ENCODE results near the gene CKMT2.

The CKMT2 gene

DNA sequence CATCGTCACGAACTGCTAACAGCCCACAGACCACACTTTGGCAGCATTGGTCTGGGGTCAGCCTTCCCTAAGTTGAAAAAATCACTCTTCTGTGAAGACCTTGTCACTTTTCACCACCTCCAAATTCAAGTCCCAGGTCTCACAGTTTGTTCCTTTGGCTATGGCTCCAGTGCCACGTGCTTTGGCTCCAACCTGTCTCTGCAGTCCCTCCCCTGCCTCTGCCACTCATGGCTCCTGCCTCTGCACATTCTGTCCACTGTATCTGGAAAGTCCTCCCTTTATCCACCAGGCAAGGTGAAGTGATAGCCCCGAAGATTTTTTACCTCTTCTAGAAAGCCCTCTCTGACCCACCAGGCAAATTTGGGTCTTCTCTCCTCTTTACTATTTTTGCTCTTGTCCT lies 5.3 kb downstream of the CKMT2 start:
- no peak overlapping the region for H4K8ac ChIP-seq (ENCODE audit: low read depth, low read length)

GRCh38 chr5:81239613-81240012 lies 6.5 kb downstream of the CKMT2 start:
- H3K56ac ChIP-seq (ENCODE audit: low read length): no peak overlapping the region
- no peak overlapping the region for H4K8ac ChIP-seq (ENCODE audit: low read depth, low read length)
- no peak overlapping the region for H2BK120ac ChIP-seq (ENCODE audit: low read depth, low read length)
- H3K4ac ChIP-seq (ENCODE audit: low read depth, low read length): no peak overlapping the region
- no peak overlapping the region for H3K4me3 ChIP-seq (ENCODE audit: low read length)
- H3K27ac ChIP-seq (ENCODE audit: low read depth, low read length): no peak overlapping the region
- no peak overlapping the region for H3K18ac ChIP-seq (ENCODE audit: low read length)
- H3K4me1 ChIP-seq (ENCODE audit: control insufficient read depth, low read depth, low read length): peaks cover 2% of the 10 kb centered on the region
- H2BK5ac ChIP-seq (ENCODE audit: low read length): no peak overlapping the region
- no peaks in the 10 kb centered on the region for H3K36me3 ChIP-seq (ENCODE audit: control insufficient read depth, insufficient read depth, low read length)
- peaks cover 5% of the 10 kb centered on the region for H3K79me1 ChIP-seq (ENCODE audit: low read length)
- no peak overlapping the region for H3K4me2 ChIP-seq (ENCODE audit: low read length)
- H2AK5ac ChIP-seq (ENCODE audit: low read length): no peak overlapping the region
- no peak overlapping the region for H2BK15ac ChIP-seq (replicated peaks; ENCODE audit: low read depth)
- H4K5ac ChIP-seq (ENCODE audit: low read length): no peak overlapping the region
- no CpG with 5 or more reads among the region's 5 CpGs for WGBS (ENCODE audit: extremely low coverage, insufficient coverage, low lambda C conversion rate)
- H3K9ac ChIP-seq (ENCODE audit: low read length): no peak overlapping the region
- no peaks in the 10 kb centered on the region for H3K27me3 ChIP-seq (ENCODE audit: insufficient read depth, low read length, poor library complexity)
- H3K23ac ChIP-seq (ENCODE audit: low read length): no peak overlapping the region
- no peaks in the 10 kb centered on the region for H3K79me2 ChIP-seq (ENCODE audit: control insufficient read depth, insufficient read depth, low read length)
- DNase-seq: no peak

More for the DNA sequence above, 5.3 kb downstream of the CKMT2 start:
- no peak overlapping the region for H3K4me2 ChIP-seq (ENCODE audit: low read length)
- DNase-seq: no peak
- H4K5ac ChIP-seq (ENCODE audit: low read length): no peak overlapping the region
- H3K79me1 ChIP-seq (ENCODE audit: low read length): peaks cover 5% of the 10 kb centered on the region
- H2BK5ac ChIP-seq (ENCODE audit: low read length): no peak overlapping the region
- no peak overlapping the region for H2AK5ac ChIP-seq (ENCODE audit: low read length)
- no peak overlapping the region for H3K9ac ChIP-seq (ENCODE audit: low read length)
- H3K18ac ChIP-seq (ENCODE audit: low read length): no peak overlapping the region
- no peak overlapping the region for H3K27ac ChIP-seq (ENCODE audit: low read depth, low read length)
- no peak overlapping the region for H3K4ac ChIP-seq (ENCODE audit: low read depth, low read length)
- peaks cover 4% of the 10 kb centered on the region for H3K4me1 ChIP-seq (ENCODE audit: control insufficient read depth, low read depth, low read length)
- H2BK15ac ChIP-seq (replicated peaks; ENCODE audit: low read depth): no peak overlapping the region
- no CpG with 5 or more reads among the region's 4 CpGs for WGBS (ENCODE audit: extremely low coverage, insufficient coverage, low lambda C conversion rate)
- H3K79me2 ChIP-seq (ENCODE audit: control insufficient read depth, insufficient read depth, low read length): no peaks in the 10 kb centered on the region
- no peak overlapping the region for H3K23ac ChIP-seq (ENCODE audit: low read length)
- no peak overlapping the region for H3K4me3 ChIP-seq (ENCODE audit: low read length)
- no peaks in the 10 kb centered on the region for H3K27me3 ChIP-seq (ENCODE audit: insufficient read depth, low read length, poor library complexity)
- no peak overlapping the region for H3K56ac ChIP-seq (ENCODE audit: low read length)
- H2BK120ac ChIP-seq (ENCODE audit: low read depth, low read length): no peak overlapping the region
- H3K36me3 ChIP-seq (ENCODE audit: control insufficient read depth, insufficient read depth, low read length): no peaks in the 10 kb centered on the region

- H3K27me3 ChIP-seq (ENCODE audit: insufficient read depth, low read length, poor library complexity): no peaks in the 10 kb centered on the region
Measured at GRCh38 chr5:81241001-81241400, 7.9 kb downstream of the CKMT2 start.

DNA sequence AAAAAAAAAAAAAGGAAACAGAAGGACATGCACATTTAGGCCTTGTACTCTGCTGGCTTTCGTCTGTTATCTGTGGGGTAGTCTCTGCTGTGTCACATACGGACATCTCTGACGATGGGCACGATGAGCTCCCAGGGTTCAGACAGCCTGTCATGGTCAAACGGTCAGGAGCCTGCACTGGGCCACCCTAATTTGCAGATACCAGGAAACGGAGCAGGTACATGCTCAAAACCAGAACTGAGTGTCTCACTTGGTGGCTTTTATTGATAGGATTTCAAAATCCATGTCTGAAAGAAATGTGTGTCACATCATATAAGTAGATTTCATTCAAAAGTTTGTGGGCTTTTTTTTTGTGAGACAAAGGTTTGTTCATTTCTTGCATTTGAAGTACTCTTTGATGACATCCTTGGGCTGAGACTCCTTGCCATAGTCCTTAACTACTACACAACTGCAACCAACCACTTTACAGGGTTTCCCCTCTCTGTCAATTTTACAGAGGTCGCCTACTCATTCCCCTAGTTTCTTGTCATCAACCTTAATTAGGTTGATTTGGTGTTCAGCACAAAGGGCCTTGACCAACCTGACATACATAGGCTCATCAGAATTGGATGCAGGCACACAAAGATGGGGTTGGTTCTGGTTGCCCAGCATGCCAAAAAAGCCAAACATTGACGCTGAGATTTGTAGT lies 9.0 kb downstream of the CKMT2 start:
- Histone ChIP-seq H3K9ac (ENCODE audit: low read length) (no peak overlapping the region), H4K8ac (ENCODE audit: low read depth, low read length) (no peak overlapping the region), H3K27me3 (ENCODE audit: insufficient read depth, low read length, poor library complexity) (no peaks in the 10 kb centered on the region), H3K4me3 (ENCODE audit: low read length) (no peak overlapping the region), H2BK120ac (ENCODE audit: low read depth, low read length) (no peak overlapping the region), H2BK15ac (replicated peaks; ENCODE audit: low read depth) (no peak overlapping the region), H2AK5ac (ENCODE audit: low read length) (no peak overlapping the region), H3K4ac (ENCODE audit: low read depth, low read length) (no peak overlapping the region), H3K4me2 (ENCODE audit: low read length) (no peak overlapping the region), H2BK5ac (ENCODE audit: low read length) (no peak overlapping the region), H3K56ac (ENCODE audit: low read length) (no peak overlapping the region), H3K79me1 (ENCODE audit: low read length) (peaks cover 5% of the 10 kb centered on the region), H3K36me3 (ENCODE audit: control insufficient read depth, insufficient read depth, low read length) (no peaks in the 10 kb centered on the region), H3K27ac (ENCODE audit: low read depth, low read length) (no peak overlapping the region), H3K18ac (ENCODE audit: low read length) (no peak overlapping the region), H3K23ac (ENCODE audit: low read length) (no peak overlapping the region), H3K79me2 (ENCODE audit: control insufficient read depth, insufficient read depth, low read length) (no peaks in the 10 kb centered on the region), H4K5ac (ENCODE audit: low read length) (no peak overlapping the region), H3K4me1 (ENCODE audit: control insufficient read depth, low read depth, low read length) (peaks cover 2% of the 10 kb centered on the region)
- DNase-seq: no peak
- no CpG with 5 or more reads among the region's 8 CpGs for WGBS (ENCODE audit: extremely low coverage, insufficient coverage, low lambda C conversion rate)

More at GRCh38 chr5:81241001-81241400, 7.9 kb downstream of the CKMT2 start:
- Histone ChIP-seq H3K36me3 (ENCODE audit: control insufficient read depth, insufficient read depth, low read length) (no peaks in the 10 kb centered on the region), H3K79me1 (ENCODE audit: low read length) (peaks cover 5% of the 10 kb centered on the region), H3K4me2 (ENCODE audit: low read length) (no peak overlapping the region), H2AK5ac (ENCODE audit: low read length) (no peak overlapping the region), H4K5ac (ENCODE audit: low read length) (no peak overlapping the region), H3K4me3 (ENCODE audit: low read length) (no peak overlapping the region), H3K79me2 (ENCODE audit: control insufficient read depth, insufficient read depth, low read length) (no peaks in the 10 kb centered on the region), H3K4ac (ENCODE audit: low read depth, low read length) (no peak overlapping the region), H2BK5ac (ENCODE audit: low read length) (no peak overlapping the region), H3K23ac (ENCODE audit: low read length) (no peak overlapping the region), H2BK120ac (ENCODE audit: low read depth, low read length) (no peak overlapping the region), H4K8ac (ENCODE audit: low read depth, low read length) (no peak overlapping the region), H3K4me1 (ENCODE audit: control insufficient read depth, low read depth, low read length) (peaks cover 2% of the 10 kb centered on the region), H2BK15ac (replicated peaks; ENCODE audit: low read depth) (no peak overlapping the region), H3K18ac (ENCODE audit: low read length) (no peak overlapping the region), H3K56ac (ENCODE audit: low read length) (no peak overlapping the region), H3K27ac (ENCODE audit: low read depth, low read length) (no peak overlapping the region), H3K9ac (ENCODE audit: low read length) (no peak overlapping the region)
- no peak for DNase-seq
- WGBS (ENCODE audit: extremely low coverage, insufficient coverage, low lambda C conversion rate): no CpG with 5 or more reads among the region's 5 CpGs

DNA sequence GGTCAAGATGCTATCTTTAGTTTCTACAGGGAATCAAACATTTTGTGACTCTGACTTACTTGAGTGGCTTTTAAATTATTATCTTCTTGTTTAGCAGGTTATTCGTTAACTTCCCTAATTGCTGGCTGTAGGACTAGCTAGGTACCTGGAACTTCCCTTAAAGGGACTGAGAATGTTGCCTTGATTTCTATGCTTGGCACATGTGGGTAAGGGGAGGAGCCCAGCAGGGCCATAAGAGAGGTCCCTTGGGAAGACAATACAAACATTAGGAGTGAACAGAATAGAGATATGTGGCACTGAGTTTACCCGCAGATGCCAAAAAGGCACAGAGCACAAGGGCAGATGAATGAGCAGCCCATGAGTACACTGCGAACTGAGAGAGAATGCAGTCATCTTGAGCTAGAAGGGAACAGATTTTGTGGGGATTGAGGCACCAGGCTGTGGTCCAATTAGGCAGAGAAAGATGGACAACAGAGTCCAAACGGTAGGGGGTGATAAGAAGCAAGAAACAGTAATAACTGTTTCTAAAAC lies 9.8 kb downstream of the CKMT2 start:
- Histone ChIP-seq H3K79me2 (ENCODE audit: control insufficient read depth, insufficient read depth, low read length) (no peaks in the 10 kb centered on the region), H3K27me3 (ENCODE audit: insufficient read depth, low read length, poor library complexity) (no peaks in the 10 kb centered on the region), H3K23ac (ENCODE audit: low read length) (no peak overlapping the region), H3K27ac (ENCODE audit: low read depth, low read length) (no peak overlapping the region), H4K8ac (ENCODE audit: low read depth, low read length) (no peak overlapping the region), H2BK5ac (ENCODE audit: low read length) (no peak overlapping the region), H4K5ac (ENCODE audit: low read length) (no peak overlapping the region), H3K18ac (ENCODE audit: low read length) (no peak overlapping the region), H3K9ac (ENCODE audit: low read length) (no peak overlapping the region), H3K79me1 (ENCODE audit: low read length) (peaks cover 5% of the 10 kb centered on the region), H2BK15ac (replicated peaks; ENCODE audit: low read depth) (no peak overlapping the region), H3K36me3 (ENCODE audit: control insufficient read depth, insufficient read depth, low read length) (no peaks in the 10 kb centered on the region), H2AK5ac (ENCODE audit: low read length) (no peak overlapping the region), H3K4ac (ENCODE audit: low read depth, low read length) (no peak overlapping the region), H3K4me1 (ENCODE audit: control insufficient read depth, low read depth, low read length) (peaks cover 2% of the 10 kb centered on the region), H3K4me2 (ENCODE audit: low read length) (no peak overlapping the region), H3K56ac (ENCODE audit: low read length) (no peak overlapping the region), H3K4me3 (ENCODE audit: low read length) (no peak overlapping the region), H2BK120ac (ENCODE audit: low read depth, low read length) (no peak overlapping the region)
- DNase-seq: no peak
- WGBS (ENCODE audit: extremely low coverage, insufficient coverage, low lambda C conversion rate): no CpG with 5 or more reads among the region's 4 CpGs

DNA sequence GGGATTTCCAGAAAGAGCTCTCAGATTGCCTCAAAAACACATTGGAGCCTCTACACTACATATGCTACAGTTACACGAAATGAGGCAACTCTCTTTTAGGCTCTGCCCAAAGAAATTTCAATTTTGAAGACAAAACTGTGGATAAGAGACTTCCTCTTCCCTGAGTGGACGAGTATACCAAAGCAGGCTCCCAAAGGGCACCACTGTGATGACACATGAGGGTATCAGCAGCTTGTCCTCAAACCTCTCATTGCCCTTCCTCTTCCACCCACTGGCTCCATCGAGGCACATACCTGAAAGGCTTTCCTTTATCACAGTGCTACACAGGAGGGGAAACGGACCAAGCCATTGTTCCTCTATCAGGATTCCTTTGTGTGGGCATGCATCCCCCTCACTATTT lies 11.3 kb downstream of the CKMT2 start:
- Histone ChIP-seq H3K27ac (ENCODE audit: low read depth, low read length) (no peak overlapping the region), H2BK15ac (replicated peaks; ENCODE audit: low read depth) (no peak overlapping the region), H3K23ac (ENCODE audit: low read length) (no peak overlapping the region), H3K18ac (ENCODE audit: low read length) (no peak overlapping the region), H2AK5ac (ENCODE audit: low read length) (no peak overlapping the region), H3K56ac (ENCODE audit: low read length) (no peak overlapping the region), H3K79me2 (ENCODE audit: control insufficient read depth, insufficient read depth, low read length) (no peaks in the 10 kb centered on the region), H3K4me2 (ENCODE audit: low read length) (no peak overlapping the region), H3K27me3 (ENCODE audit: insufficient read depth, low read length, poor library complexity) (no peaks in the 10 kb centered on the region), H2BK120ac (ENCODE audit: low read depth, low read length) (no peak overlapping the region), H2BK5ac (ENCODE audit: low read length) (no peak overlapping the region), H4K5ac (ENCODE audit: low read length) (no peak overlapping the region), H3K4me1 (ENCODE audit: control insufficient read depth, low read depth, low read length) (peaks cover 2% of the 10 kb centered on the region), H3K4ac (ENCODE audit: low read depth, low read length) (no peak overlapping the region), H4K8ac (ENCODE audit: low read depth, low read length) (no peak overlapping the region), H3K4me3 (ENCODE audit: low read length) (no peak overlapping the region), H3K9ac (ENCODE audit: low read length) (no peak overlapping the region), H3K79me1 (ENCODE audit: low read length) (peaks cover 5% of the 10 kb centered on the region), H3K36me3 (ENCODE audit: control insufficient read depth, insufficient read depth, low read length) (no peaks in the 10 kb centered on the region)
- no peak for DNase-seq
- WGBS (ENCODE audit: extremely low coverage, insufficient coverage, low lambda C conversion rate): no CpG with 5 or more reads among the region's 4 CpGs
